ENCODE data around the gene TMEM239.

DNA sequence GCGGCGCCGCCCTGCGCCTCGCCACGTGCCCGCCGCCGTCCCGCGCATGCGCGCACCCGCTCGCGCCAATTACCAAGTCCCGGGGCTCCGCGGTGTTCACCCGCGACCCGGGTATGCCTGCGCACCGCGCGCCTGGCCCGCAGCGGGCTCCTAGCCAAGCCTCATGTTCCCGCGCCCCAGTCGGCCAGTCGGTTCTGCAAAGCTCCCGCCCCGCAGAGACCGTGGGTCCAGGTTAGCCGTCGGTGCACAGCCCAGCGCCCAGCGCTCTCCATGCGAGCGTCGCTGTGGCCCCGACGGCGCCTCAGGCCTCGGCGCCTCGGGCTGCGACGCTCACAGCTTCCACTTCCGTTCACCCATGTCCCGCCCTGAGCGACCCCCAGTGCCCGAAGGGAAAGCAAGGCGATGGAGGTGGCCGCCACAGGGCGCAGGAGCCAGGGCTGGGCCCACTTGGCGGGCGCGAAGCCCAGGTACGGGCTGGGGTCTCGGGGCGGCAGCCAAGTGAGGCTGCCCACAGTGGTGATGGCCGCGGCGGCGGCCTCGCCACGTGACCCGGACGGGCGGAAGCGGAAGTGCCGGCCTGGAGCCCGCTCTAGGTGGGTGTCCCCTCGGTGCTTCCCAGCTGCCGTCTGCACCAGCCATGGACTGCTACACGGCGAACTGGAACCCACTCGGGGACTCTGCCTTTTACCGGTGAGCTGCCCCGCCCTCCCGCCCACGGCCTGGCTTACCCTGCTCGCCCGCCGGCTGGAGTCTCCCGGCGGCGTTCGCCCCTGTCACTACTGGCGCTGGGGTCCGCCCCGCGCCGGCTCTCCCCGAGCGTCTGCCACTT, 24.2 kb downstream of the TMEM239 start, which contains the start of the genes PCED1A and VPS16:
- TF ChIP-seq, protein P1, sequence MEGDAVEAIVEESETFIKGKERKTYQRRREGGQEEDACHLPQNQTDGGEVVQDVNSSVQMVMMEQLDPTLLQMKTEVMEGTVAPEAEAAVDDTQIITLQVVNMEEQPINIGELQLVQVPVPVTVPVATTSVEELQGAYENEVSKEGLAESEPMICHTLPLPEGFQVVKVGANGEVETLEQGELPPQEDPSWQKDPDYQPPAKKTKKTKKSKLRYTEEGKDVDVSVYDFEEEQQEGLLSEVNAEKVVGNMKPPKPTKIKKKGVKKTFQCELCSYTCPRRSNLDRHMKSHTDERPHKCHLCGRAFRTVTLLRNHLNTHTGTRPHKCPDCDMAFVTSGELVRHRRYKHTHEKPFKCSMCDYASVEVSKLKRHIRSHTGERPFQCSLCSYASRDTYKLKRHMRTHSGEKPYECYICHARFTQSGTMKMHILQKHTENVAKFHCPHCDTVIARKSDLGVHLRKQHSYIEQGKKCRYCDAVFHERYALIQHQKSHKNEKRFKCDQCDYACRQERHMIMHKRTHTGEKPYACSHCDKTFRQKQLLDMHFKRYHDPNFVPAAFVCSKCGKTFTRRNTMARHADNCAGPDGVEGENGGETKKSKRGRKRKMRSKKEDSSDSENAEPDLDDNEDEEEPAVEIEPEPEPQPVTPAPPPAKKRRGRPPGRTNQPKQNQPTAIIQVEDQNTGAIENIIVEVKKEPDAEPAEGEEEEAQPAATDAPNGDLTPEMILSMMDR (IDR thresholded peaks at IDR 0.05; ENCODE audit: insufficient read depth, low read depth, low read length), result no peak
- TF ChIP-seq EZH2 (IDR thresholded peaks at IDR 0.05; ENCODE audit: insufficient read depth, low read length), result no peak

Data from astrocyte (in vitro differentiated cells and primary cell).